ENCODE measurements around the gene DPP6. TPM values are rescaled to one million over a fixed set of nuclear protein-coding genes. Genes with fewer than 3 reads are reported as not detected.

DPP6 gene
- total RNA-seq, 4 donors from 2014 or later = 0.38 TPM; not detected in 2

- 84% methylated on average over 6 to 10 of the region's 14 CpGs for WGBS, 2 donors
- H3K9me3 ChIP-seq = no peaks in the 10 kb centered on the region
- no peaks in the 10 kb centered on the region for H3K4me1 ChIP-seq
- H3K27me3 ChIP-seq = peaks cover 0 to 23% (median 0%) of the 10 kb centered on the region in 4 donors
- no peaks in the 10 kb centered on the region for H3K36me3 ChIP-seq
- no peak for TF ChIP-seq POLR2A (IDR thresholded peaks at IDR 0.05)
- no peak for TF ChIP-seq CTCF (IDR thresholded peaks at IDR 0.05)
- H3K4me3 ChIP-seq = no peak overlapping the region
- no peak overlapping the region for H3K27ac ChIP-seq
- intact Hi-C loops (cut with DNase I) = no loop called here
- DNase-seq = no peak
Measured at GRCh38 chr7:154865984-154866685, 813.9 kb downstream of the DPP6 start.

GRCh38 chr7:154867068-154867467, 814.9 kb downstream of the DPP6 start:
- no peaks in the 10 kb centered on the region for H3K36me3 ChIP-seq
- H3K4me1 ChIP-seq = no peaks in the 10 kb centered on the region
- no peak overlapping the region for H3K27ac ChIP-seq
- intact Hi-C loops (cut with DNase I) = no loop called here
- WGBS, 2 donors = 55 to 75% methylated on average over 10 of the region's 10 CpGs
- DNase-seq = no peak
- TF ChIP-seq CTCF (IDR thresholded peaks at IDR 0.05) = no peak
- H3K9me3 ChIP-seq = no peaks in the 10 kb centered on the region
- no peak overlapping the region for H3K4me3 ChIP-seq
- H3K27me3 ChIP-seq = peaks cover 0 to 25% (median 0%) of the 10 kb centered on the region in 4 donors

- Histone ChIP-seq H3K36me3 (no peaks in the 10 kb centered on the region), H3K27me3 (peaks cover 0 to 30% (median 0%) of the 10 kb centered on the region in 4 donors), H3K27ac (no peak overlapping the region), H3K4me3 (no peak overlapping the region), H3K4me1 (no peaks in the 10 kb centered on the region), H3K9me3 (no peaks in the 10 kb centered on the region)
- 2 to 4% methylated on average over 9 to 11 of the region's 11 CpGs for WGBS, 2 donors
- TF ChIP-seq POLR2A (IDR thresholded peaks at IDR 0.05) = no peak
- no peak for TF ChIP-seq CTCF (IDR thresholded peaks at IDR 0.05)
- DNase-seq = no peak
- intact Hi-C loops (cut with DNase I) = no loop called here
Measured at GRCh38 chr7:154868921-154869320, 816.7 kb downstream of the DPP6 start.

- intact Hi-C loops (cut with DNase I) = no loop called here
- H3K4me3 ChIP-seq = no peak overlapping the region
- H3K4me1 ChIP-seq = no peaks in the 10 kb centered on the region
- no peak for TF ChIP-seq POLR2A (IDR thresholded peaks at IDR 0.05)
- TF ChIP-seq CTCF (IDR thresholded peaks at IDR 0.05) = no peak
- WGBS, 2 donors = 83 to 86% methylated on average over 8 to 10 of the region's 10 CpGs
- no peaks in the 10 kb centered on the region for H3K9me3 ChIP-seq
- H3K36me3 ChIP-seq = no peaks in the 10 kb centered on the region
- H3K27ac ChIP-seq = no peak overlapping the region
- H3K27me3 ChIP-seq = peaks cover 0 to 34% (median 0%) of the 10 kb centered on the region in 4 donors
- DNase-seq = no peak
Measured at GRCh38 chr7:154869436-154869835, 817.2 kb downstream of the DPP6 start.

GRCh38 chr7:154871507-154871906, 819.3 kb downstream of the DPP6 start:
- Histone ChIP-seq H3K36me3 (no peaks in the 10 kb centered on the region), H3K4me3 (no peak overlapping the region), H3K9me3 (no peaks in the 10 kb centered on the region), H3K4me1 (no peaks in the 10 kb centered on the region), H3K27me3 (peaks cover 0 to 48% (median 0%) of the 10 kb centered on the region in 4 donors), H3K27ac (no peak overlapping the region)
- no peak for DNase-seq
- WGBS, 2 donors = 65 to 68% methylated on average over 4 of the region's 4 CpGs
- TF ChIP-seq POLR2A (IDR thresholded peaks at IDR 0.05) = no peak
- TF ChIP-seq CTCF (IDR thresholded peaks at IDR 0.05) = no peak
- intact Hi-C loops (cut with DNase I) = no loop called here
